Neutrophil (primary cell): ENCODE measurements around the gene KY.

Source experiments
- H3K27ac ChIP-seq: fragments of 200-600 bp; sonication (generic); 2 replicates; pipeline ENCODE4 v1.5.1; 2016; ENCODE audit warnings: mild to moderate bottlenecking, moderate library complexity
- H3K27me3 ChIP-seq: fragments of 200-600 bp; sonication (generic); 2 replicates; pipeline ENCODE4 v1.6.0; 2016; ENCODE audit warnings: mild to moderate bottlenecking
- H3K36me3 ChIP-seq: fragments of 200-600 bp; sonication (generic); 2 replicates; pipeline ENCODE4 v1.5.1; 2017
- H3K4me1 ChIP-seq, 2 experiments: fragments of 200-600 bp in 1 of 2; sonication (generic) in 1 of 2; 1 replicate in 1 of 2; 2 replicates in 1 of 2; pipeline versions ENCODE4 v1.5.1 to v1.6.1; 2013 to 2016; ENCODE audit warnings: low read depth in 1 of 2, low read length in 1 of 2, mild to moderate bottlenecking in 1 of 2, moderate library complexity in 1 of 2; ENCODE audit not compliant: control insufficient read depth in 1 of 2, insufficient read depth in 1 of 2
- H3K4me3 ChIP-seq, 2 experiments: fragments of 200-600 bp in 1 of 2; sonication (generic) in 1 of 2; 1 replicate in 1 of 2; 2 replicates in 1 of 2; pipeline ENCODE4 v1.5.1; 2013 to 2016; ENCODE audit warnings: low read depth in 1 of 2, low read length in 1 of 2, mild to moderate bottlenecking in 1 of 2, moderate library complexity in 1 of 2
- H3K9me3 ChIP-seq: fragments of 200-600 bp; sonication (generic); 2 replicates; pipeline ENCODE4 v1.5.1; 2016
- CTCF ChIP-seq: fragments of 200-600 bp; sonication (generic); IDR thresholded peaks from 2 replicates; pipeline ENCODE4 v1.5.1; 2016; ENCODE audit warnings: antibody characterized with exemption

The KY gene

GRCh38 chr3:134677196-134677986 is 26.6 kb upstream of the KY start:
- no peak overlapping the region for H3K4me3 ChIP-seq
- no peaks in the 10 kb centered on the region for H3K4me1 ChIP-seq
- peak; percentile 63 for TF ChIP-seq CTCF
- no peak overlapping the region for H3K27ac ChIP-seq
- no peaks in the 10 kb centered on the region for H3K9me3 ChIP-seq
- H3K27me3 ChIP-seq = no peaks in the 10 kb centered on the region
- H3K36me3 ChIP-seq = peaks cover 6% of the 10 kb centered on the region

GRCh38 chr3:134675726-134676256 is 25.0 kb upstream of the KY start:
- Histone ChIP-seq H3K27ac (no peak overlapping the region), H3K36me3 (peaks cover 6% of the 10 kb centered on the region), H3K27me3 (no peaks in the 10 kb centered on the region), H3K4me3 (no peak overlapping the region), H3K4me1 (no peaks in the 10 kb centered on the region), H3K9me3 (no peaks in the 10 kb centered on the region)
- no peak for TF ChIP-seq CTCF

GRCh38 chr3:134672571-134672970 is 21.7 kb upstream of the KY start:
- Histone ChIP-seq H3K27me3 (no peaks in the 10 kb centered on the region), H3K4me3 (no peak overlapping the region), H3K4me1 (no peaks in the 10 kb centered on the region), H3K36me3 (no peaks in the 10 kb centered on the region), H3K9me3 (no peaks in the 10 kb centered on the region), H3K27ac (no peak overlapping the region)
- no peak for TF ChIP-seq CTCF

- H3K27ac ChIP-seq = peak overlapping the region; percentile 44
- no peaks in the 10 kb centered on the region for H3K27me3 ChIP-seq
- H3K9me3 ChIP-seq = no peaks in the 10 kb centered on the region
- H3K36me3 ChIP-seq = no peaks in the 10 kb centered on the region
- no peak for TF ChIP-seq CTCF
- no peaks in the 10 kb centered on the region for H3K4me1 ChIP-seq
- no peak overlapping the region for H3K4me3 ChIP-seq
Observed at GRCh38 chr3:134667956-134668355, 17.1 kb upstream of the KY start.

- TF ChIP-seq CTCF = no peak
- Histone ChIP-seq H3K27me3 (no peaks in the 10 kb centered on the region), H3K9me3 (no peaks in the 10 kb centered on the region), H3K36me3 (no peaks in the 10 kb centered on the region), H3K4me1 (no peaks in the 10 kb centered on the region), H3K4me3 (no peak overlapping the region), H3K27ac (peak overlapping the region; percentile 44)
Observed at GRCh38 chr3:134667406-134667805, 16.6 kb upstream of the KY start.
